Measurements from ENCODE around the gene CDADC1. TPM values are rescaled to one million over a fixed set of nuclear protein-coding genes. Genes with fewer than 3 reads are reported as not detected.
A peak's percentile ranks its signal among the peaks of the same experiment; 100 is the strongest.

The CDADC1 gene
- total and polyA plus RNA-seq, 10 of the 15 experiments (the other 5 are each of a cell fraction or from before 2014, with no cell fraction given): 2.6 to 7.3 (median 5.2) TPM

DNA sequence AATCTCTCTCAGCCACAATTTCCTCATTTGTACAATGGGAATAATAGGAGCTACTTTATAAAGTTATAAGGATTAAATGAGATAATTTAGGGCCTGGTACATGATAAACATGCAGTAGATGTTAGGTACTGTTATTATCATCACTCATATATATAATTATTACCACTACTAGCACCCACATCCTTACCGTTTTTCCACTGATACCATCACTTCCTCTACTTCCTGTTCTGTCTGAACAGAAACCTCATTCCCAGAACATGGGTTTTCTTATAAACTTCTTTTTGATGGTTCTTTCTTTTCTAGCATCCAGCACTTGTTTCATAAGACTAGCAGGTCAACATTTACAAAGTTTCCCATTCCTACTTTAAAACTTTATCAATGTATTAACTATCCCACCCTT is 6.3 kb downstream of the CDADC1 start (continued):
- TF ChIP-seq, protein P1, sequence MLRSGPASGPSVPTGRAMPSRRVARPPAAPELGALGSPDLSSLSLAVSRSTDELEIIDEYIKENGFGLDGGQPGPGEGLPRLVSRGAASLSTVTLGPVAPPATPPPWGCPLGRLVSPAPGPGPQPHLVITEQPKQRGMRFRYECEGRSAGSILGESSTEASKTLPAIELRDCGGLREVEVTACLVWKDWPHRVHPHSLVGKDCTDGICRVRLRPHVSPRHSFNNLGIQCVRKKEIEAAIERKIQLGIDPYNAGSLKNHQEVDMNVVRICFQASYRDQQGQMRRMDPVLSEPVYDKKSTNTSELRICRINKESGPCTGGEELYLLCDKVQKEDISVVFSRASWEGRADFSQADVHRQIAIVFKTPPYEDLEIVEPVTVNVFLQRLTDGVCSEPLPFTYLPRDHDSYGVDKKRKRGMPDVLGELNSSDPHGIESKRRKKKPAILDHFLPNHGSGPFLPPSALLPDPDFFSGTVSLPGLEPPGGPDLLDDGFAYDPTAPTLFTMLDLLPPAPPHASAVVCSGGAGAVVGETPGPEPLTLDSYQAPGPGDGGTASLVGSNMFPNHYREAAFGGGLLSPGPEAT (IDR thresholded peaks at IDR 0.05; ENCODE audit: low read depth): no peak
- TF ChIP-seq EGR1 (IDR thresholded peaks at IDR 0.05; ENCODE audit: borderline replicate concordance in 1 of 2, low read depth in 2 of 2, low read length in 2 of 2) (no peak), HDAC6 (IDR thresholded peaks at IDR 0.05; ENCODE audit: unreplicated experiment) (no peak), SMAD5 (IDR thresholded peaks at IDR 0.05; ENCODE audit: low read depth) (no peak), FOXM1 (IDR thresholded peaks at IDR 0.05; ENCODE audit: low read depth, low read length) (no peak), ZNF622 (IDR thresholded peaks at IDR 0.05) (no peak), TCF12 (IDR thresholded peaks at IDR 0.05; ENCODE audit: low read depth, low read length) (no peak)
- TF ChIP-seq, protein P2, sequence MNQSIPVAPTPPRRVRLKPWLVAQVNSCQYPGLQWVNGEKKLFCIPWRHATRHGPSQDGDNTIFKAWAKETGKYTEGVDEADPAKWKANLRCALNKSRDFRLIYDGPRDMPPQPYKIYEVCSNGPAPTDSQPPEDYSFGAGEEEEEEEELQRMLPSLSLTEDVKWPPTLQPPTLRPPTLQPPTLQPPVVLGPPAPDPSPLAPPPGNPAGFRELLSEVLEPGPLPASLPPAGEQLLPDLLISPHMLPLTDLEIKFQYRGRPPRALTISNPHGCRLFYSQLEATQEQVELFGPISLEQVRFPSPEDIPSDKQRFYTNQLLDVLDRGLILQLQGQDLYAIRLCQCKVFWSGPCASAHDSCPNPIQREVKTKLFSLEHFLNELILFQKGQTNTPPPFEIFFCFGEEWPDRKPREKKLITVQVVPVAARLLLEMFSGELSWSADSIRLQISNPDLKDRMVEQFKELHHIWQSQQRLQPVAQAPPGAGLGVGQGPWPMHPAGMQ (IDR thresholded peaks at IDR 0.05; ENCODE audit: borderline replicate concordance): no peak

DNA sequence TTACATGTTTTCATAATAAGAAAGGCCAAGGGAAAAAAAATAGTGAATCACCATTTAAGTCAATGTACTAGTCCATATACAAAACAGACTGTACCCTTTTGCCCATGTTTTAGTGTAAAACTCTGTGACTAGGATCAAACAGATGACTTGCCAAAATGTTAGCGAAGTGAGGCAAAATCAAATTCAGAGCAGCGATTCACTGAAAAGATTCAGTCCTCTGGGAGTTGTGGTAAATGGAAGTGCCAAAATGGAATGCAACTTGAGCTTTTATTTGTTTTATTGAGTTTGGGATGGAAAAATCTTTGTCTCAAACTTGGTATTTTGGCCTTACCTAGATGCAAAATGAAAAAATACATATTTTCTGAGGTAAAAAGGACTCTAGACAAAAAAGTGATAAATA is 9.1 kb downstream of the CDADC1 start:
- 98% methylated on average over 2 of the region's 2 CpGs for WGBS (ENCODE audit: insufficient coverage, insufficient replicate concordance, low lambda C conversion rate, missing lambda C conversion rate)
- in situ Hi-C loops (cut with MboI) (no loop called here), intact Hi-C loops (cut with micrococcal nuclease; ENCODE audit: unreplicated experiment) (no loop called here)
- no peaks in the 10 kb centered on the region for H3K4me1 ChIP-seq (ENCODE audit: control insufficient read depth, insufficient read depth, low read length)
- SMC1A ChIA-PET (ENCODE audit: uncharacterized antibody, unreplicated experiment): interaction anchor here (0.9 kb wide), 1 partner anchor 189 kb away, joined by 3 read pairs; no protein-coding TSS in a partner anchor
- H3K4me2 ChIP-seq (ENCODE audit: control insufficient read depth, insufficient read depth): no peak overlapping the region
- BruUV-seq (replicated peaks): TSS peak; percentile 9
- H3K9ac ChIP-seq (ENCODE audit: control insufficient read depth, insufficient read depth, low read length): no peak overlapping the region
- no peaks in the 10 kb centered on the region for H3K9me3 ChIP-seq (replicated peaks; ENCODE audit: control insufficient read depth, insufficient read depth, low read length)
- no peak overlapping the region for H2AFZ ChIP-seq (ENCODE audit: control insufficient read depth, low read depth, low read length)
- H3K27ac ChIP-seq (ENCODE audit: control insufficient read depth, insufficient read depth): no peak overlapping the region
- peaks cover 0 to 16% of the 10 kb centered on the region in 2 experiments; a peak in 3 of 4 replicates for H3K36me3 ChIP-seq (ENCODE audit: control insufficient read depth in 2 of 2, insufficient read depth in 2 of 2, low read length in 1 of 2)
- CTCF ChIA-PET: interaction anchor here (1.1 to 2.5 kb wide), 3 partner anchors 9 to 24 kb away, joined by 4 to 13 read pairs (median 9); partner anchors contain the start of gene CDADC1
- no peaks in the 10 kb centered on the region for H3K79me2 ChIP-seq (ENCODE audit: control insufficient read depth, insufficient read depth, low read length)
- H3K27me3 ChIP-seq (replicated peaks in 1 of 2; ENCODE audit: control insufficient read depth in 2 of 2, insufficient read depth in 2 of 2, low read length in 1 of 2): no peaks in the 10 kb centered on the region
- ATAC-seq (no peak), DNase-seq (ENCODE audit: low read depth, low spot score) (no peak), FAIRE-seq (no peak)
- POLR2A ChIA-PET: interaction anchor here (2.6 kb wide), 1 partner anchor 9 kb away, joined by 8 read pairs; the partner anchor contains the start of gene CDADC1
- H3K4me3 ChIP-seq: no peak overlapping the region
- H4K20me1 ChIP-seq (ENCODE audit: control insufficient read depth, insufficient read depth): no peaks in the 10 kb centered on the region
- RAD21 ChIA-PET (ENCODE audit: unreplicated experiment): no interaction called here
- TF ChIP-seq CHD4 (IDR thresholded peaks at IDR 0.05) (no peak), YY1 (IDR thresholded peaks at IDR 0.05; ENCODE audit: low read depth, low read length) (no peak), SREBF1 (IDR thresholded peaks at IDR 0.05; ENCODE audit: low read length) (no peak), STAT1 (conservative IDR thresholded peaks at IDR 0.05) (no peak), CREM (IDR thresholded peaks at IDR 0.05; ENCODE audit: low read depth) (no peak), ZNF217 (IDR thresholded peaks at IDR 0.05) (no peak), POLR2AphosphoS2 (IDR thresholded peaks at IDR 0.05; ENCODE audit: low read depth, low read length) (no peak), POLR2AphosphoS5 (IDR thresholded peaks at IDR 0.05; ENCODE audit: low read length) (no peak), TCF12 (IDR thresholded peaks at IDR 0.05; ENCODE audit: low read depth, low read length) (no peak), TCF3 (IDR thresholded peaks at IDR 0.05; ENCODE audit: borderline replicate concordance, insufficient read depth, low read depth, low read length) (no peak)
- TF ChIP-seq, protein P3, sequence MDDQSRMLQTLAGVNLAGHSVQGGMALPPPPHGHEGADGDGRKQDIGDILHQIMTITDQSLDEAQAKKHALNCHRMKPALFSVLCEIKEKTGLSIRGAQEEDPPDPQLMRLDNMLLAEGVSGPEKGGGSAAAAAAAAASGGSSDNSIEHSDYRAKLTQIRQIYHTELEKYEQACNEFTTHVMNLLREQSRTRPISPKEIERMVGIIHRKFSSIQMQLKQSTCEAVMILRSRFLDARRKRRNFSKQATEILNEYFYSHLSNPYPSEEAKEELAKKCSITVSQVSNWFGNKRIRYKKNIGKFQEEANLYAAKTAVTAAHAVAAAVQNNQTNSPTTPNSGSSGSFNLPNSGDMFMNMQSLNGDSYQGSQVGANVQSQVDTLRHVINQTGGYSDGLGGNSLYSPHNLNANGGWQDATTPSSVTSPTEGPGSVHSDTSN (IDR thresholded peaks at IDR 0.05; ENCODE audit: insufficient replicate concordance, low read depth, low read length): no peak
- TF ChIP-seq, protein P4, sequence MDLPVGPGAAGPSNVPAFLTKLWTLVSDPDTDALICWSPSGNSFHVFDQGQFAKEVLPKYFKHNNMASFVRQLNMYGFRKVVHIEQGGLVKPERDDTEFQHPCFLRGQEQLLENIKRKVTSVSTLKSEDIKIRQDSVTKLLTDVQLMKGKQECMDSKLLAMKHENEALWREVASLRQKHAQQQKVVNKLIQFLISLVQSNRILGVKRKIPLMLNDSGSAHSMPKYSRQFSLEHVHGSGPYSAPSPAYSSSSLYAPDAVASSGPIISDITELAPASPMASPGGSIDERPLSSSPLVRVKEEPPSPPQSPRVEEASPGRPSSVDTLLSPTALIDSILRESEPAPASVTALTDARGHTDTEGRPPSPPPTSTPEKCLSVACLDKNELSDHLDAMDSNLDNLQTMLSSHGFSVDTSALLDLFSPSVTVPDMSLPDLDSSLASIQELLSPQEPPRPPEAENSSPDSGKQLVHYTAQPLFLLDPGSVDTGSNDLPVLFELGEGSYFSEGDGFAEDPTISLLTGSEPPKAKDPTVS (IDR thresholded peaks at IDR 0.05; ENCODE audit: low read depth, low read length): no peak

All from GM12878 (cell line).